LoVo (cell line): ENCODE data around the gene MRPS11.
A peak's percentile ranks its signal among the peaks of the same experiment; 100 is the strongest.
"Not testable (repeated sequence)": the region's sequence is repeated elsewhere in the genome, so short reads cannot be mapped to it uniquely, and the experiment has no call there.

ENCODE experiments used
- DNase-seq: peaks from one replicate; pipeline ENCODE4 v3.0.0-alpha.2; 2016; ENCODE audit warnings: low spot score

The MRPS11 gene

DNA sequence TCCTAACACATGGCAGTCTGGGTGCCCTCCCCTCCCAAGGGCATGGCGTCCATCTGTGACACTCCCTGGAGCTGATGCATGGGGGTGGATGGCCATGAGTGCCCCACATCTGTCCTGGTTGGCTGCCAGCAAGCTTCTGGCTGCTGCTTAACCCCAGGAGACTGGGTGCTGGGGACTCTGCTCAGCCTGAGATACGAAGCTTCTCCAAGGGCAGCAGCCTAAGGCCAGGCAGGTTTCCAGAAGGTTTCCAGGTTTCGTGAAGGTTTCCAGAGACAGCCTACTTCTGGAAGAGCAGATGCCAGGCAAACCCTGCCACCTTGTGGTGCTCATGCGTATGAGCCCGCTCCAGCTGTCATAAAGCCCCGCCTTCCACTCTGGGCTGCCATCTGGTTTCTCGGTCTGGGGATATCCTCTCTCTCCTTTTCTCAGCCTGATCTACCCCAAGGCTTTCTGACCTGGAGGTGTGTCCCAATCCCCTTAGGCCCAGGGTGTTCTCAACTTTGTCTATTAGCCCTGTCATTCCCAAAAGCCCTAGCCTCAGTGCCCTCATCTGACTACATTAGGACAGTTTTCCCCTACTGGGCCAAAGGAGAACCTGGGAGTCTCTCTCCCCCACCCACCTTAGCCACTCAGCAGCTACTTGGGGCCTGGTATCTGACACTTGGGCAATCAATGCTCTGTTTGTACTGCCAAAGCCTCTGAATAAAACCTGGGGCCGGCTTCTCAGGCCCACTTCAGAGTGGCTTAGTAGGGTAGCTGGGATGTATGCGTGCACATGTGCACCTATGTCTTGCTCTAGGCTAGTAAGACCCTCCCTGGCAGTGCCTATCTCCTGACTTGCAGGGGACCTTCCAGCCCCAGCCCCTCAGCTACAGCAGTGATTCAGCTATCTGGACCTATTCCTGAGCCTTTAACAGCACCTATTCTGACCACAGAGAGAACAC is 12.4 kb upstream of the MRPS11 start:
- peak; percentile 66 for DNase-seq

DNA sequence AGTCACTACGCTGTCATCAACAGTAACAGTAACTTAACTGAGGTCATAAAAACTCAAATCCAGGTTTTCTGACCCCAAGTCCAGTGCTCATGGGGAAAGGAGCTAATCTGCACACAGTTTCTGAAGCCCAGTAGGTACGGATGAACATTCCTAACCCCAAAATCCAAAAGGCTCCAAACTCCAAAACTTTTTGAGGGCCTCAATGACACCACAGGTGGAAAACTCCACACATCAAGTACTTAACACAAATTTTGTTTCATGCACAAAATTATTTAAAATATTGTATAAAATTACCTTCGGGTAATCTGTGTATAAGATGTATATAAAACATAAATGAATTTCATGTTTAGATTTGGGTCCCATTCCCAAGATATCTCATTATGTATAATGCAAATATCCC is 10.8 kb upstream of the MRPS11 start:
- DNase-seq: no peak

GRCh38 chr15:88463870-88464532 is 3.5 kb upstream of the MRPS11 start:
- no peak for DNase-seq

GRCh38 chr15:88465633-88466224 is 1.8 kb upstream of the MRPS11 start:
- DNase-seq: peak; percentile 39

- DNase-seq: no peak
These were observed 524 bp downstream of the MRPS11 start for GRCh38 chr15:88467935-88468528.

- DNase-seq: not testable (repeated sequence)
These were observed 1.2 kb downstream of the MRPS11 start for GRCh38 chr15:88468721-88469120.

DNA sequence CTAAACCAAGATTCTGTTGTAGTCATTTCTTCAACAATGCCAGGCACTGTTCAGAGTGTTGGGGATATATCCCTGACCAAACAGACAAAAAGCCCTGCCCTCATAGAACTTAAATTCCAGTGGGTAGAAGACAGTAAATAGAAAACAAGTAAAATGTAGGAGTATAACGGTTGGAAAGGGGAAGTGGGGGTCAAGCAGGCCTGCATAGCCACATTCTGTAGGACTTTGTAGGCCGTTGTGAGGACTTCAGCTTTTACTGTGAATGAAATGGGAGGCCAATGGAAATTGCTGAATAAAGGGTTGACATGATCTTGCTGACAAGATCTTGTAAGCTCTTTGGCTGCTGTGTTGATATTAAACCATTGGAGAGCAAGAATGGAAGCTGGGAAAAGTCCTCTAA is 1.8 kb downstream of the MRPS11 start:
- DNase-seq: no peak

- DNase-seq: no peak
These were observed 3.3 kb downstream of the MRPS11 start for GRCh38 chr15:88470625-88471372.

- DNase-seq: no peak
These were observed 4.7 kb downstream of the MRPS11 start for GRCh38 chr15:88472225-88472624.

- DNase-seq: not testable (repeated sequence)
These were observed 6.3 kb downstream of the MRPS11 start for GRCh38 chr15:88473661-88474293.

DNA sequence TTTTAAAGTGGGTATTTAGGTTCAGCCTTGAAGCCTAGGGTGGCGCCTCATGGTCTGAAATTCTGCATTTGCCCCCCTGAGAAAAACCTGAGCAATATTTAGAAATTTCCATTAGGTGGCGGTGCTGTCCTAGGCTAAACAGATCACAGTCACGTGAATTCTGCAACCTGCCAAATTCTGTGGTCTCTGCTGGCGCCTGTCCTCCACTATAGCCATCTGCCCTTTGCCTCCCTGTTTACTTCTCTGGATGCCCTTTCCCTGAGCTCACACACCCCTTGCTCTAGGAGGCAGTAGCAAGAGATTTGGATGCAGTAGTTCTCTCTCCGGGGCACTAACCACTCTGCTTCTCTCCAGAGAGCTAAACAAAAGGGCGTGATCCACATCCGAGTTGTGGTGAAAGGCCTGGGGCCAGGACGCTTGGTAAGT is 9.1 kb downstream of the MRPS11 start:
- DNase-seq: no peak

DNA sequence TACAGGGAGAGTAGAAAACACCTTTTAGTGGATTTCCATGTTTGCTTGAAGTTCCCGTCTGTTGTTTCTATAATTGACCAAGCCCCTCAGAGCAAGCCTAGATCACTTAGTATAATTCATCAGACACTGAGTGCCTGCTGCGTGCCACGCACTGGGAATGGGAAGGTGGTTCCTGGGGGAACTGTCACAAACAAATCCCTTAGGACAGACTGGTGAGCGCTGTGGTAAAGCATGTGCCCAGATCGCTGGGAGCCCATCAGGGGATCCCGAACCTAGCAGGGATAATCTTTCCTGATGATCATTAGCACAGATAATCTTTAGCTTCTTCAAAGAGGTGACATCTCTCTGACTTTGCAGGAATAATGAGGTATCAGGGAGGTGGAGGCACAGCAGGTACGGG is 9.6 kb downstream of the MRPS11 start:
- no peak for DNase-seq

- no peak for DNase-seq
These were observed 10.4 kb downstream of the MRPS11 start for GRCh38 chr15:88477904-88478303.

DNA sequence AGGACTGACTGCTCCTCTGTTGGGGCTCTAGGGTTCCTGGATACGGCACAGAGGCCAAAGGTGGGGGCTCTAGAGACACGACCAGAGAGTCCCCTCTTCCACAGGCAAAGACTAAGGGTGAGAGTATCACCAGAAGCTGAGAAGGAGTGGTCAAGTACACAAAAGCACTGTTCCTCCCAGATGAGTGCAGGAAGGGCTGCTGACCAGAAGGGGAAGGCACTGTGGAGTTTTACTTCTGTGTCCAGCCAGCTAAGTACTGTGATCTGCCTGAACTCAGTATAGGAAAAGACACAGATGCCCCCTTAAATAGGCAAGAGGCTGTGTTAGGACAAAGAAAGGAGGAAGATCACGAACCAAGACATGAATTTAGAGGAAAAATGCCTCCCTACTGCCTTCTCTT is 11.7 kb downstream of the MRPS11 start:
- DNase-seq: no peak

- DNase-seq: no peak
These were observed 13.5 kb downstream of the MRPS11 start for GRCh38 chr15:88480981-88481380.

- no peak for DNase-seq
These were observed 14.8 kb downstream of the MRPS11 start for GRCh38 chr15:88482263-88482662.

DNA sequence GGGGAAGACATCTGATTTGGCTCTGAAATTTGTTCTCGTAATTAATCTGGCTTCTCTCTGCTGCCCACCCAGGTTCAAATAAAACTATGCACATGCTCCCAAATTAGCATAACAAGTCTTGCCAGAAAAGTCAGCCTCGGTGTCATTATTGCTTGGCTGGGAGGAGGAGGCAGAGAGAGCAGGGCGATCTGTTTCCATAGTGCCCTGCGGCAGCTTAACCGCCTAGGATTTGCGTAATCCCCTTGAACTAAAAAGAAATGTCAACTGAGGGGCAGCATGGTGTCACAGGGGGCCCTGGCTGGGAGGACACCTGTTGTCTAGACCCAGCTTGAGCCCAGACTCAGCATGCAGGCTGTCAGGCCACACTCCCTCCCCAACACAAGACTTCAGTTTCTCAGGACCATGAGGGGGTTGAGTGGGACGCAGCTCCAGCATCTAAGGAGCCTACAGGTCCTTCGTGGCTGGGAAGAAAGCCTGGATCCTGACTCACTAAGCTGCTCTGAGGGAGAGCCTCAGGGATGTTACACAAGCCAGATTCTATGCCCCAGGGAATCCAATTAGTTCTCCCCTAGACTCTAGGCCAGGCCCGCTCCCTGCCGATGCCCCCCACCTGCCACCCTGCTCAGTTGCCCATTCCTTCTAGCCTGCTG is 17.3 kb downstream of the MRPS11 start:
- no peak for DNase-seq

DNA sequence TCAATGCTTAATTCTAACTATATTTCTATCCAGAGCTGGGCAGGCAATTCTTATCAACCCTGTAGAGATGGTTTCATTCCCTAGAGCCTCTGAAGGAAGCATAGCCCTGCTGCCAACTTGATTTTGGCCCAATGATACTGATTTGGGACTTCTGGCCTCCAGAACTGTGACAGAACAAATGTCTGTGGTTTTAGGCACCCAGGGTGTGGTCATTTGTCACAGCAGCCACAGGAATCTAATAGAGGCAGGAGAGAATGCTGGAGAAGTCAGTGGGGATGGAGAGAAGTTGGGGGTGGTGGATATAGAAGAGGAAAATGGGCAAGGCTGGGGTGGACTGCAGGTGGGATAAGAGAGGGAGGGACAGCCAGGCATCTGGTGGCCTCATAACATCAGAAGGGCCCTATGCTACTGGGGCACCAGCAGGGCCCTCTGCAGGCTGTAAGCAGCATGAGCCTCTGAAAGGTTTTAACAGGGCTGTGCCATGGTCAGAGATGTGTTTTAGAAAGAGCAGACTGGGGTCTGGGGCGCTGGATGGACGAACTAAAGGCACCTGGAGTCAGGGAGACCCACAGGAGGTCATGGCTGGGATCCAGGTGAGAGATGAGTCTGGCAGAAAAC is 19.8 kb downstream of the MRPS11 start:
- no peak for DNase-seq

DNA sequence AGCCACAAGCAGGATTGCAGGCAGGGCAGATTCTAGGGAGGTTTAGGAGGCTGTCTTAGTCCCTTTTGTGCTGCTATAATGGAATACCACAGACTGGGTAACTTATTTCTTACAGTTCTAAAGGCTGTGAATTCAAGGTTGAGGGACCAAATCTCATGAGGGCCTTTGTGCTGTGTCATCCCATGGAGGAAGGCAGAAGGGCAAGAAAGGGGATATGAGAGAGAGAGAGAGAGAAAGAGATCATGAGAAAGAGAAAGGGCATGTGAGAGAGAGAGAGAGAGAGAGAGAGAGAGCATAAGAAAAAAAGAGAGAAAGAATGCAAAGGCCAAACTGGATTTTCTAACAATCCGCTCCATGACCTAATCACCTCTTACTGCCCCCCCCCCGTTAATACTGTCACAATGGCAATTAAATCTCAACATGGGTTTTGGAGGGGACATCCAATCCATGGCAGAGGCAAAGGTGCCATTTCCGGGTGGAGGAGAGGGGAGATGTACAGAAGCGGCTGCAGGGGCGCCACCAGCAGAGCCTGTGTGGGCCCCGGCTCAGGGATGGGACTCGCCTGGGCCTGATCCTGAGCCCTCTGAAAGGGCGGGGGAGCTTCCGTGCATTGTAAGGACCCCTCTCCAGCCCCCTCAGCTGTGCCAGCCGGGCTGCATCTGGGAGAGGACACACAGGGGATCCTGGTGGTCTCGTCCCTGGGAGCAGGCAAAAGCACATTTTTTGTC is 20.5 kb downstream of the MRPS11 start:
- DNase-seq: no peak

DNA sequence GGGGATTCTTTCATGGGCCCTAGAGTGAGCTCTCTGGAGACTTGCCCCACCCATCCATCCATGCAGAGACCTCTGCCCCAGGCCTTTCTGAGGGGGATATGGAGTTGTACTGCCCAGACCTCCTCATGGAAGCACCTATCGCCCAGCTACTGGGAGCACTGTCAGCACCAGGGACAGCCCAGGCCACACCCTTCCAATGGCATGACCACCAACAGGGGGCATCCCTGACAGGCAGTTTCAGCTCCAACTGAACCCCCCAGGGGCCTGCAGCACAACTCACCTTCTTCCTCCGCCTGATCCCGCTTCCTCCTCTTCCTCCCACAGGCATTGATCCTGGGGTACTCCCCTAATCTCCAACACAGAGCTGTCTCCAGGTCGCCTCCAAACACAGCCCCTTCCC is 21.8 kb downstream of the MRPS11 start:
- DNase-seq: no peak
